ENCODE data around the gene INO80B.

DNA sequence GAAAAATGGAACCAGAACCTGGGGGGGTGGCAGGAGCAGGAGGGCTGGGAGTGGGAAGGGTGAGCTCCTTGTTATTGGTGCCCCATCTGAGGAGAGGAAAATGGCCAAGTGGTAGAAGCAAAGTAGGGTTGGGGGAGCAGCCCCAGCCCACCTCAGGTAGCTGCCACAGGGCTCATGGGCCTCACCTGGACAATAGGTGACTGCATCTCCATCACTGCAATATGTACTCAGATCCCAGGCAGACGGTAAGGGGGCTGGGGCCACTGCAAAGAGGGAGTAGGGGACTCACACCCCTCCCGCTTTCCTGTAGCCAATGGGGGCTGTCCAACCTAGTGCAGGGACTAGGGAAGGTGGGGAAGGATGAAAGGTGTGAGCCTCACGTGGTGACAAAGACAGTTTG lies 37.7 kb upstream of the INO80B start:
- TF ChIP-seq, protein P1, sequence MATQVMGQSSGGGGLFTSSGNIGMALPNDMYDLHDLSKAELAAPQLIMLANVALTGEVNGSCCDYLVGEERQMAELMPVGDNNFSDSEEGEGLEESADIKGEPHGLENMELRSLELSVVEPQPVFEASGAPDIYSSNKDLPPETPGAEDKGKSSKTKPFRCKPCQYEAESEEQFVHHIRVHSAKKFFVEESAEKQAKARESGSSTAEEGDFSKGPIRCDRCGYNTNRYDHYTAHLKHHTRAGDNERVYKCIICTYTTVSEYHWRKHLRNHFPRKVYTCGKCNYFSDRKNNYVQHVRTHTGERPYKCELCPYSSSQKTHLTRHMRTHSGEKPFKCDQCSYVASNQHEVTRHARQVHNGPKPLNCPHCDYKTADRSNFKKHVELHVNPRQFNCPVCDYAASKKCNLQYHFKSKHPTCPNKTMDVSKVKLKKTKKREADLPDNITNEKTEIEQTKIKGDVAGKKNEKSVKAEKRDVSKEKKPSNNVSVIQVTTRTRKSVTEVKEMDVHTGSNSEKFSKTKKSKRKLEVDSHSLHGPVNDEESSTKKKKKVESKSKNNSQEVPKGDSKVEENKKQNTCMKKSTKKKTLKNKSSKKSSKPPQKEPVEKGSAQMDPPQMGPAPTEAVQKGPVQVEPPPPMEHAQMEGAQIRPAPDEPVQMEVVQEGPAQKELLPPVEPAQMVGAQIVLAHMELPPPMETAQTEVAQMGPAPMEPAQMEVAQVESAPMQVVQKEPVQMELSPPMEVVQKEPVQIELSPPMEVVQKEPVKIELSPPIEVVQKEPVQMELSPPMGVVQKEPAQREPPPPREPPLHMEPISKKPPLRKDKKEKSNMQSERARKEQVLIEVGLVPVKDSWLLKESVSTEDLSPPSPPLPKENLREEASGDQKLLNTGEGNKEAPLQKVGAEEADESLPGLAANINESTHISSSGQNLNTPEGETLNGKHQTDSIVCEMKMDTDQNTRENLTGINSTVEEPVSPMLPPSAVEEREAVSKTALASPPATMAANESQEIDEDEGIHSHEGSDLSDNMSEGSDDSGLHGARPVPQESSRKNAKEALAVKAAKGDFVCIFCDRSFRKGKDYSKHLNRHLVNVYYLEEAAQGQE (IDR thresholded peaks at IDR 0.05; ENCODE audit: insufficient replicate concordance, low read depth): no peak
- TF ChIP-seq, protein P2, sequence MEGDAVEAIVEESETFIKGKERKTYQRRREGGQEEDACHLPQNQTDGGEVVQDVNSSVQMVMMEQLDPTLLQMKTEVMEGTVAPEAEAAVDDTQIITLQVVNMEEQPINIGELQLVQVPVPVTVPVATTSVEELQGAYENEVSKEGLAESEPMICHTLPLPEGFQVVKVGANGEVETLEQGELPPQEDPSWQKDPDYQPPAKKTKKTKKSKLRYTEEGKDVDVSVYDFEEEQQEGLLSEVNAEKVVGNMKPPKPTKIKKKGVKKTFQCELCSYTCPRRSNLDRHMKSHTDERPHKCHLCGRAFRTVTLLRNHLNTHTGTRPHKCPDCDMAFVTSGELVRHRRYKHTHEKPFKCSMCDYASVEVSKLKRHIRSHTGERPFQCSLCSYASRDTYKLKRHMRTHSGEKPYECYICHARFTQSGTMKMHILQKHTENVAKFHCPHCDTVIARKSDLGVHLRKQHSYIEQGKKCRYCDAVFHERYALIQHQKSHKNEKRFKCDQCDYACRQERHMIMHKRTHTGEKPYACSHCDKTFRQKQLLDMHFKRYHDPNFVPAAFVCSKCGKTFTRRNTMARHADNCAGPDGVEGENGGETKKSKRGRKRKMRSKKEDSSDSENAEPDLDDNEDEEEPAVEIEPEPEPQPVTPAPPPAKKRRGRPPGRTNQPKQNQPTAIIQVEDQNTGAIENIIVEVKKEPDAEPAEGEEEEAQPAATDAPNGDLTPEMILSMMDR (IDR thresholded peaks at IDR 0.05; ENCODE audit: insufficient read depth, low read length): no peak
- TF ChIP-seq GABPA (IDR thresholded peaks at IDR 0.05; ENCODE audit: low read depth) (no peak), POLR2AphosphoS5 (IDR thresholded peaks at IDR 0.05; ENCODE audit: low read depth) (no peak)

Data from HL-60 (cell line).